ENCODE data around the gene PAFAH1B2. TPM values are rescaled to one million over a fixed set of nuclear protein-coding genes. Genes with fewer than 3 reads are reported as not detected.

Gene PAFAH1B2
- polyA plus RNA-seq, 1 experiment, result 48.8 TPM

- no peak for TF ChIP-seq CTCF (IDR thresholded peaks at IDR 0.05; ENCODE audit: low read depth, low read length)
- Histone ChIP-seq H3K27me3 (ENCODE audit: control insufficient read depth, insufficient read depth, low read length) (no peaks in the 10 kb centered on the region), H3K27ac (ENCODE audit: low read depth, low read length) (no peak overlapping the region), H3K9me3 (ENCODE audit: control insufficient read depth, insufficient read depth, low read length) (no peaks in the 10 kb centered on the region), H3K4me3 (ENCODE audit: low read depth, low read length) (no peak overlapping the region)
- ChIA-PET CTCF (no interaction called here), POLR2A (interaction anchor here (0.7 kb wide), 1 partner anchor 10 kb away, joined by 3 read pairs; no protein-coding TSS in a partner anchor)
- DNase-seq (ENCODE audit: low read depth, low spot score), result no peak
Observed at GRCh38 chr11:117187799-117188481, 43.9 kb downstream of the PAFAH1B2 start.

- Histone ChIP-seq H3K27ac (ENCODE audit: low read depth, low read length) (no peak overlapping the region), H3K4me3 (ENCODE audit: low read depth, low read length) (no peak overlapping the region), H3K27me3 (ENCODE audit: control insufficient read depth, insufficient read depth, low read length) (no peaks in the 10 kb centered on the region), H3K9me3 (ENCODE audit: control insufficient read depth, insufficient read depth, low read length) (no peaks in the 10 kb centered on the region)
- no peak for TF ChIP-seq CTCF (IDR thresholded peaks at IDR 0.05; ENCODE audit: low read depth, low read length)
- no peak for DNase-seq (ENCODE audit: low read depth, low spot score)
- ChIA-PET CTCF (no interaction called here), POLR2A (interaction anchor here (0.7 kb wide), 1 partner anchor 9 kb away, joined by 3 read pairs; no protein-coding TSS in a partner anchor)
Observed at GRCh38 chr11:117188620-117189081, 44.6 kb downstream of the PAFAH1B2 start.

GRCh38 chr11:117189191-117189940, 45.3 kb downstream of the PAFAH1B2 start:
- POLR2A ChIA-PET, result no interaction called here
- no peaks in the 10 kb centered on the region for H3K27me3 ChIP-seq (ENCODE audit: control insufficient read depth, insufficient read depth, low read length)
- CTCF ChIA-PET, result no interaction called here
- no peak for TF ChIP-seq CTCF (IDR thresholded peaks at IDR 0.05; ENCODE audit: low read depth, low read length)
- H3K4me3 ChIP-seq (ENCODE audit: low read depth, low read length), result no peak overlapping the region
- no peaks in the 10 kb centered on the region for H3K9me3 ChIP-seq (ENCODE audit: control insufficient read depth, insufficient read depth, low read length)
- no peak overlapping the region for H3K27ac ChIP-seq (ENCODE audit: low read depth, low read length)
- no peak for DNase-seq (ENCODE audit: low read depth, low spot score)

GRCh38 chr11:117189941-117190544, 46.0 kb downstream of the PAFAH1B2 start:
- H3K9me3 ChIP-seq (ENCODE audit: control insufficient read depth, insufficient read depth, low read length), result no peaks in the 10 kb centered on the region
- H3K27ac ChIP-seq (ENCODE audit: low read depth, low read length), result no peak overlapping the region
- H3K27me3 ChIP-seq (ENCODE audit: control insufficient read depth, insufficient read depth, low read length), result no peaks in the 10 kb centered on the region
- no peak for TF ChIP-seq CTCF (IDR thresholded peaks at IDR 0.05; ENCODE audit: low read depth, low read length)
- no peak for DNase-seq (ENCODE audit: low read depth, low spot score)
- CTCF ChIA-PET, result interaction anchor here (2.0 kb wide), 1 partner anchor 8 kb away, joined by 6 read pairs; no protein-coding TSS in a partner anchor
- H3K4me3 ChIP-seq (ENCODE audit: low read depth, low read length), result no peak overlapping the region
- POLR2A ChIA-PET, result no interaction called here

Measured in AG04450 (cell line).